Activated CD8-positive, alpha-beta T cell treated with anti-CD3 and anti-CD28 coated beads for 36 hours (primary cell): ENCODE measurements around the gene SUSD6. TPM values are rescaled to one million over a fixed set of nuclear protein-coding genes. Genes with fewer than 3 reads are reported as not detected.

Experiments used
- ATAC-seq: fragments of 200-7000 bp; cut with Tn5 transposase; one replicate; pipeline ENCODE4 v1.10.0; 2021; ENCODE audit warnings: mild to moderate bottlenecking, moderate library complexity
- CTCF ChIA-PET: fragments of 350-600 bp; sonication (Branson Sonifier 250); formaldehyde crosslinking; loops from one replicate; lab custom pipeline; 2021; ENCODE audit warnings: antibody characterized with exemption; lab: Charles Lee
- POLR2A ChIA-PET: fragments of 350-600 bp; sonication (Branson Sonifier 250); formaldehyde crosslinking; loops from one replicate; lab custom pipeline; 2021; ENCODE audit warnings: antibody characterized with exemption; lab: Charles Lee
- DNase-seq: peaks from one replicate; pipeline ENCODE4 v3.0.0-alpha.2; 2020
- H3K27ac Mint-ChIP-seq: one replicate; pipeline ENCODE4 v1.8.0; 2021; ENCODE audit warnings: mild to moderate bottlenecking, mixed read lengths
- H3K27me3 Mint-ChIP-seq: one replicate; pipeline ENCODE4 v1.8.0; 2021; ENCODE audit warnings: mixed read lengths
- H3K36me3 Mint-ChIP-seq: one replicate; pipeline ENCODE4 v1.8.0; 2021; ENCODE audit warnings: low read depth, mixed read lengths
- H3K4me1 Mint-ChIP-seq: one replicate; pipeline ENCODE4 v1.8.0; 2021; ENCODE audit warnings: low read depth, mixed read lengths
- H3K4me3 Mint-ChIP-seq: one replicate; pipeline ENCODE4 v1.8.0; 2021; ENCODE audit warnings: mild to moderate bottlenecking, moderate library complexity, mixed read lengths
- H3K9me3 Mint-ChIP-seq: one replicate; pipeline ENCODE4 v1.8.0; 2021; ENCODE audit warnings: mixed read lengths
- intact Hi-C: fragments of 100-400 bp; cut with micrococcal nuclease; formaldehyde crosslinking; loops from one replicate; pipeline ENCODE4 v1.10.0; 2022
- total RNA-seq, 2 experiments: library from RNA; stranded (reverse); gene quantifications; one replicate each; pipeline ENCODE4 v1.2.3, GENCODE V29; 2021
- TF ChIP-seq, protein P1 (sequence below): fragments of 200-600 bp; IDR thresholded peaks from one replicate; pipeline ENCODE4 v1.8.0; 2022; ENCODE audit warnings: antibody characterized with exemption, mild to moderate bottlenecking

Gene SUSD6
- total RNA-seq, 2 experiments from 2014 or later: 35.7 to 36.2 TPM

DNA sequence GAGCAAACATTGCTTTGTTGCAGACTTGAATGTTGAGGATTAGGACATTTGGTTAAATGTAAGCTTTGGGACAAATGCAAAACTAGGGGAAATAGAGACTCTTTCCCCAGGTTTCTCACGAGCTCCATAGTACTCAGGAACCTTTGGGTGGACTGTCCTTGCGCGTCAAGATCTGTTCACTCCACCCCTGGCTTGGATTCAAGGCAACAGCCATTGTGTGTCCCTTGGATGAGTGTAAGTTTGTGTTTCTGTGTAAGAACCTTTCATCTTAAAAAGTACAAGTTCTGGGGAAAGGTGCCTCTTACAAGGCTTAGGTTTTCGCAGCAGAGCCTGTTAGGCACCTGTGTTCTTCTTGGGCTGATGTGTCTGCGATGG is 3.7 kb downstream of the SUSD6 start:
- ChIA-PET POLR2A (interaction anchor here (1.4 to 4.0 kb wide), 5 partner anchors 10 to 152 kb away, joined by 3 to 21 read pairs (median 6); no protein-coding TSS in a partner anchor), CTCF (interaction anchor here (0.6 to 3.2 kb wide), 9 partner anchors 10 to 70 kb away, joined by 3 to 10 read pairs (median 4); no protein-coding TSS in a partner anchor)
- intact Hi-C loops: no loop called here
- DNase-seq: no peak
- peaks cover 76% of the 10 kb centered on the region for H3K4me1 Mint-ChIP-seq
- no peak for ATAC-seq
- H3K27ac Mint-ChIP-seq: peak overlapping the region; percentile 92
- peaks cover 50% of the 10 kb centered on the region for H3K36me3 Mint-ChIP-seq
- H3K9me3 Mint-ChIP-seq: no peaks in the 10 kb centered on the region
- peak overlapping the region; percentile 96 for H3K4me3 Mint-ChIP-seq
- TF ChIP-seq, protein P1, sequence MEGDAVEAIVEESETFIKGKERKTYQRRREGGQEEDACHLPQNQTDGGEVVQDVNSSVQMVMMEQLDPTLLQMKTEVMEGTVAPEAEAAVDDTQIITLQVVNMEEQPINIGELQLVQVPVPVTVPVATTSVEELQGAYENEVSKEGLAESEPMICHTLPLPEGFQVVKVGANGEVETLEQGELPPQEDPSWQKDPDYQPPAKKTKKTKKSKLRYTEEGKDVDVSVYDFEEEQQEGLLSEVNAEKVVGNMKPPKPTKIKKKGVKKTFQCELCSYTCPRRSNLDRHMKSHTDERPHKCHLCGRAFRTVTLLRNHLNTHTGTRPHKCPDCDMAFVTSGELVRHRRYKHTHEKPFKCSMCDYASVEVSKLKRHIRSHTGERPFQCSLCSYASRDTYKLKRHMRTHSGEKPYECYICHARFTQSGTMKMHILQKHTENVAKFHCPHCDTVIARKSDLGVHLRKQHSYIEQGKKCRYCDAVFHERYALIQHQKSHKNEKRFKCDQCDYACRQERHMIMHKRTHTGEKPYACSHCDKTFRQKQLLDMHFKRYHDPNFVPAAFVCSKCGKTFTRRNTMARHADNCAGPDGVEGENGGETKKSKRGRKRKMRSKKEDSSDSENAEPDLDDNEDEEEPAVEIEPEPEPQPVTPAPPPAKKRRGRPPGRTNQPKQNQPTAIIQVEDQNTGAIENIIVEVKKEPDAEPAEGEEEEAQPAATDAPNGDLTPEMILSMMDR: no peak
- H3K27me3 Mint-ChIP-seq: no peaks in the 10 kb centered on the region

DNA sequence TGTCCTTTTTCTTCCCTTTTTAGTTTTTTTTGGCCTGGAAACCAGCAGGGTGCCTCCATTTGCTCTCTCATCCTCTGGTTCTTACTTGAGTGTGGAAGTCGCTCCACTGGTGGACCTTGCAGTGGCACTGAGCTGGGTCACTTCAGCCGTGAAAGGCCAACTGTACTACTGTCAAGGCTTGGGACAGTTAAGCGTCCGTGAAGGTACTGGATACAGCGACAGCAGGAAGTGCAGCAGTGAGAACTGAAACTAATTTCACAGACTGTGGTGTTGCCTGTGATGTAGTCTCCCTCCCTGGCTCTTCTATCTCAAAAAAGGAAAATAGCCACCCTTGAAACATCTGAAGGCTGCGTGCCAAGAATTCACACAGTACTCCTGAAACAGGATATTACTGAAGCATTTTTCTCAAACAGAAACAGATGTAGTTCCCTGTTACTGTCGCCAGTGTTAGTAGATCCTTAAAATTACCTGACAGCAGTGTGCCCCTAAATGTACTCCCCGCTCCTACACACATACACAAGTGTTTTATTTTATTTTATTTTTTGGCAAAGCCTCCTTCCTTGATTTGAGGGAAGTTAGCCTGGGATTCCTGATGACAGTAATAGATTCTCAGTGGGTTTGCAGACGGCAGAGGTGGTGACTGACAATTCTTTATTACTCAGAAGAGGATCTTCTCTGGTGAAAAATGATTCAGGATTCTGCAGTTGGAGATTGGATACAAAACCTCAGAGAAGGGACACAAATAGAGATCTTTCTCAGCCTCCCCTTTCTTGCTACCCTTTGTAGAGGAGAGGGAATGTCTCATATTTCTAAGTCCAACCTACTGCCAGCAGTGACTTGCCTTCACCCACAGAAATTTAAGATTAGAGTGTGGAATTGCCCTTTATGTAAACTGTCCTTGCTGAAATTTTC is 4.4 kb downstream of the SUSD6 start:
- TF ChIP-seq, protein P1: peak; percentile 14
- Mint-ChIP-seq H3K4me3 (peak overlapping the region; percentile 96), H3K9me3 (no peaks in the 10 kb centered on the region), H3K27me3 (no peaks in the 10 kb centered on the region), H3K27ac (peak overlapping the region; percentile 92), H3K36me3 (peaks cover 54% of the 10 kb centered on the region), H3K4me1 (peaks cover 76% of the 10 kb centered on the region)
- ATAC-seq (peak; percentile 32), DNase-seq (peak; percentile 54)
- ChIA-PET CTCF (interaction anchor here (0.6 to 3.2 kb wide), 9 partner anchors 10 to 1368 kb away, joined by 3 to 12 read pairs (median 4); partner anchors contain the start of gene SRSF5), POLR2A (interaction anchor here (1.0 to 4.0 kb wide), 6 partner anchors 9 to 152 kb away, joined by 3 to 21 read pairs (median 6); no protein-coding TSS in a partner anchor)
- intact Hi-C loops: no loop called here

DNA sequence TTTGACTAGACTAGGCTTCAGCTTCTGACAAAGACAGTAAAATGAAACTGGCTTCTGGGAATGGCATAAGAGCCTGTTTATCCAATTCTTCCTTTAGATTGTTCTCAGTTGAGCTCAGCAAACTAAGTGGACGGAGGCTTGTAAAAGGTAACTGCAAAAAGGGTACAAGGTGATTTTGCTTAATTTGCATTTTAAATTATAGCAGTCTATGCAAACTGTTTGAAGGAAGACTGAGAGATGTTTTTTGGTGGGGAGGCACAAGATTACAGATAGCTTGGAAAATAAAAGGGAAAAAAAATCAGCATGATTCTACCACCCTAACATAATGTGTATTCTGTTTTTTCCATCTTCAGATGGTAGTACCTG is 5.0 kb downstream of the SUSD6 start:
- Mint-ChIP-seq H3K27ac (peak overlapping the region; percentile 92), H3K36me3 (peaks cover 54% of the 10 kb centered on the region), H3K27me3 (no peaks in the 10 kb centered on the region), H3K4me1 (peaks cover 79% of the 10 kb centered on the region), H3K4me3 (peak overlapping the region; percentile 96), H3K9me3 (no peaks in the 10 kb centered on the region)
- no peak for DNase-seq
- ATAC-seq: no peak
- POLR2A ChIA-PET: interaction anchor here (1.0 to 4.0 kb wide), 4 partner anchors 9 to 88 kb away, joined by 3 to 21 read pairs (median 13); no protein-coding TSS in a partner anchor
- TF ChIP-seq, protein P1: no peak
- intact Hi-C loops: no loop called here
- CTCF ChIA-PET: interaction anchor here (0.6 to 3.2 kb wide), 5 partner anchors 11 to 1367 kb away, joined by 3 to 12 read pairs (median 4); partner anchors contain the start of gene SRSF5

DNA sequence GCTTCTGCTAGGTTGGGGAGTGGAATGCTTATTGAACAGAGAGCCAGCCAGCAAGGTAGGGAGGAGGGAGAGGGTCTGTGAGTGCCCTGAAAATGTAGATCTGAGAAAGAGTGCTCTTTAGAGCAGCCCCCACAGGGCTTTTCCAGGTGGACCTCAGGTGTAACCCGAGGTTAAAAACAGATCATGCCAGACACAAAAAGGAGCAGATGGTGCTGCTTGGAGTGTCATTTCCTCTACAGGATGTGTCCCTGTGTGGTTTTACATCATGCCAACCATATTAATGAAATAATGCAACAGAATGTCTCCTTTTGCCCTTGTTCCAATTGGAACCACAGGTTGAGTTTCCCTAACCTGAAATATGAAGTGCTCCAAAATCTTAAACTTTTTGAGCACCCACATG is 6.4 kb downstream of the SUSD6 start:
- no peaks in the 10 kb centered on the region for H3K27me3 Mint-ChIP-seq
- no peaks in the 10 kb centered on the region for H3K9me3 Mint-ChIP-seq
- TF ChIP-seq, protein P1: no peak
- POLR2A ChIA-PET: interaction anchor here (4.0 kb wide), 1 partner anchor 57 kb away, joined by 21 read pairs; no protein-coding TSS in a partner anchor
- CTCF ChIA-PET: interaction anchor here (2.3 to 3.2 kb wide), 2 partner anchors 12 to 56 kb away, joined by 10 to 12 read pairs; no protein-coding TSS in a partner anchor
- no peak overlapping the region for H3K4me3 Mint-ChIP-seq
- peak overlapping the region; percentile 92 for H3K27ac Mint-ChIP-seq
- ATAC-seq: no peak
- H3K4me1 Mint-ChIP-seq: peaks cover 90% of the 10 kb centered on the region
- no peak for DNase-seq
- intact Hi-C loops: no loop called here
- peaks cover 51% of the 10 kb centered on the region for H3K36me3 Mint-ChIP-seq
